HG02678 (cell line): ENCODE results near the gene ATF6.

Experiments
- ATAC-seq: cut with Tn5 transposase; IDR thresholded peaks from one replicate; pipeline ENCODE4 v1.9.1; 2021; ENCODE audit warnings: mild to moderate bottlenecking, moderate library complexity; ENCODE audit not compliant: unreplicated experiment

Gene ATF6

GRCh38 chr1:161932668-161933067, 166.5 kb downstream of the ATF6 start:
- no peak for ATAC-seq

GRCh38 chr1:161933592-161934588, 167.8 kb downstream of the ATF6 start:
- no peak for ATAC-seq

- ATAC-seq = no peak
Measured at GRCh38 chr1:161935264-161935663, 169.1 kb downstream of the ATF6 start.

GRCh38 chr1:161936786-161937185, 170.7 kb downstream of the ATF6 start:
- ATAC-seq = no peak

GRCh38 chr1:161940866-161941591, 174.9 kb downstream of the ATF6 start:
- no peak for ATAC-seq

GRCh38 chr1:161941726-161942436, 175.8 kb downstream of the ATF6 start:
- no peak for ATAC-seq

- no peak for ATAC-seq
Measured at GRCh38 chr1:161943737-161944136, 177.6 kb downstream of the ATF6 start.

- no peak for ATAC-seq
Measured at GRCh38 chr1:161944381-161944780, 178.3 kb downstream of the ATF6 start.

GRCh38 chr1:161945306-161946060, 179.4 kb downstream of the ATF6 start:
- no peak for ATAC-seq

- no peak for ATAC-seq
Measured at GRCh38 chr1:161946071-161946987, 180.2 kb downstream of the ATF6 start.

- ATAC-seq = no peak
Measured at GRCh38 chr1:161948435-161948834, 182.3 kb downstream of the ATF6 start.

GRCh38 chr1:161949548-161949947, 183.4 kb downstream of the ATF6 start:
- no peak for ATAC-seq

GRCh38 chr1:161950377-161950776, 184.3 kb downstream of the ATF6 start:
- no peak for ATAC-seq

GRCh38 chr1:161951646-161952045, 185.5 kb downstream of the ATF6 start:
- ATAC-seq = no peak

- ATAC-seq = no peak
Measured at GRCh38 chr1:161952607-161953172, 186.6 kb downstream of the ATF6 start.

GRCh38 chr1:161953256-161953920, 187.3 kb downstream of the ATF6 start:
- no peak for ATAC-seq

- ATAC-seq = no peak
Measured at GRCh38 chr1:161954050-161954449, 187.9 kb downstream of the ATF6 start.

GRCh38 chr1:161954466-161954865, 188.3 kb downstream of the ATF6 start:
- no peak for ATAC-seq

GRCh38 chr1:161955606-161956005, 189.5 kb downstream of the ATF6 start:
- no peak for ATAC-seq
